PC-3 (cell line): ENCODE data around the gene C22orf23.

Experiments used
- CTCF ChIP-seq: fragments of 300-600 bp; sonication (generic); conservative IDR thresholded peaks from 2 replicates; pipeline ENCODE4 v1.5.1; 2017; ENCODE audit warnings: antibody characterized with exemption, low read depth, mild to moderate bottlenecking, low read length
- EZH2 ChIP-seq: fragments of 300-600 bp; sonication (generic); IDR thresholded peaks from one replicate; pipeline ENCODE4 v1.6.1; 2017; ENCODE audit warnings: antibody characterized with exemption, mild to moderate bottlenecking, low read length; ENCODE audit not compliant: unreplicated experiment
- EZH2phosphoT487 ChIP-seq: fragments of 300-600 bp; sonication (generic); IDR thresholded peaks from 2 replicates; pipeline ENCODE4 v1.6.1; 2018; ENCODE audit warnings: mild to moderate bottlenecking, antibody characterized with exemption, low read length, borderline replicate concordance

GRCh38 chr22:37953437-37954179, at the start of gene C22orf23, which contains the start of gene POLR2F:
- TF ChIP-seq CTCF = no peak
- TF ChIP-seq EZH2 = no peak
- TF ChIP-seq EZH2phosphoT487 = no peak
